ENCODE data around the gene ECM2. TPM values are rescaled to one million over a fixed set of nuclear protein-coding genes. Genes with fewer than 3 reads are reported as not detected.

ECM2 gene
- total RNA-seq, 6 experiments from 2014 or later: 0.14 to 0.46 (median 0.33) TPM

DNA sequence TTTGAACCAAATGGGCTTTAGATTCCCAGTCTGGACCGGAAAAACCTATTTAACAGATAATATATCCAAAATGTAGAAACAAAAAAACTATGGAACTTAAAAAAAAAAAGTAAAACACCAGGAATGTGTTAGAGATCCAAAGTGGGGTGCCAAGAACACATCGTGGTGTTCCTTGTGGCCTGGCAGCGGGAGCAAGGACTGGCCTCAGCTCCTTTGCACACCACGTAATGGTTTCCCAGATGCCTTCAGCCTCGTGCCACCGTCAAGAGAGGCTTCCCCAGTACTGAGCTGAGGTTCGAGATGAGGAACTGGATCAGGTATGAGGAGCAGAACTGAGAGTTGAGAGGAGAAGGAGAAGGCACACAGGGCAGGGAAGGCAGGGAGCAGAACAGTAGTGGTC is 57.0 kb downstream of the ECM2 start:
- H3K36me3 Mint-ChIP-seq (ENCODE audit: low read depth): no peaks in the 10 kb centered on the region
- H3K4me1 Mint-ChIP-seq (ENCODE audit: low read depth): peaks cover 45% of the 10 kb centered on the region
- H3K27ac Mint-ChIP-seq: no peak overlapping the region
- TF ChIP-seq CTCF (IDR thresholded peaks at IDR 0.05): no peak
- no peaks in the 10 kb centered on the region for H3K9me3 Mint-ChIP-seq
- no peaks in the 10 kb centered on the region for H3K27me3 Mint-ChIP-seq (ENCODE audit: insufficient read depth)
- no peak overlapping the region for H3K4me3 Mint-ChIP-seq
- DNase-seq: no peak

DNA sequence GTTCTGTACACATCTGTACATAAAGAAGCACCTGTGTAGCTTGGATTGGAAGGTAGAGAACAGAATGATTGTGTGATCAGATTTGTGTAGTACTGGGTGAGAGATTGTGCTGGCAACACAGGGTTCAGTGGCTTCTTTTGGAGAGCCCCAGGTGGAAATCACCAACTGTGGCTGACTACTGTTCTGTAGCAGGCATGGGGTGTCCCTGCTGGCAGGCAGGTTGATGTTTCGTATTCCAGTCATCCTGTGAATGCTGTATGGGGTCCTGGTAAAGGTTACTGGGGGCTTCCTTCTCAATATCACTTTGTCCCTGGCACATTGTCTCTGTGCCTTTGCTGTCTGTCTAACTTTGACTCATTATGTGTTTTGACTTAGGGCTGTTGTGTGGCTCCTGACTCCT is 58.8 kb downstream of the ECM2 start:
- Mint-ChIP-seq H3K36me3 (ENCODE audit: low read depth) (no peaks in the 10 kb centered on the region), H3K9me3 (no peaks in the 10 kb centered on the region), H3K4me3 (no peak overlapping the region), H3K27ac (no peak overlapping the region), H3K27me3 (ENCODE audit: insufficient read depth) (no peaks in the 10 kb centered on the region), H3K4me1 (ENCODE audit: low read depth) (peaks cover 27% of the 10 kb centered on the region)
- DNase-seq: no peak
- TF ChIP-seq CTCF (IDR thresholded peaks at IDR 0.05): no peak

- no peak for DNase-seq
- Mint-ChIP-seq H3K4me1 (ENCODE audit: low read depth) (peaks cover 5% of the 10 kb centered on the region), H3K27me3 (ENCODE audit: insufficient read depth) (no peaks in the 10 kb centered on the region), H3K36me3 (ENCODE audit: low read depth) (no peaks in the 10 kb centered on the region), H3K27ac (no peak overlapping the region), H3K9me3 (no peaks in the 10 kb centered on the region), H3K4me3 (no peak overlapping the region)
- TF ChIP-seq CTCF (IDR thresholded peaks at IDR 0.05): no peak
Measured at GRCh38 chr9:92474587-92474986, 61.2 kb downstream of the ECM2 start.

DNA sequence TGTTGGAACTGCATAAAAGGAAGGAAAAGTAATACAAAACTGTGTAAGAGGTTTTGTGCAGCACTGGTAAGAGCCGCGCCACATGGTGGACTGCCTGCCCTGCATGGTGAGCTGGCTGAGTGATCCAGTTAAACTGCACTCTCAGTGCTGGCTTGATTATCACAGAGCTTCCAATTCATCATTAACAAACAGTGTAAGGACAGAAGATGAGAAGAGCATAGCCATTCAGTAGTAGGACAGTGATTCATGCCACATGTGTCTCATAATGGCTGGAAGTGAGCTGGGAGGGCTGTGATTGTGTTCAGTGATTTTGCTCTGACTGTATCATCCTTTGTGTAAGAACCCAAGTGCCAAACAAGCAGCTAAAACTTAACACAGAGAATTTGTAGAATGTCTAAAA is 67.6 kb downstream of the ECM2 start:
- DNase-seq: peak; percentile 62
- H3K27ac Mint-ChIP-seq: peak overlapping the region; percentile 70
- TF ChIP-seq CTCF (IDR thresholded peaks at IDR 0.05): no peak
- H3K36me3 Mint-ChIP-seq (ENCODE audit: low read depth): no peaks in the 10 kb centered on the region
- peaks cover 57% of the 10 kb centered on the region for H3K4me1 Mint-ChIP-seq (ENCODE audit: low read depth)
- H3K4me3 Mint-ChIP-seq: no peak overlapping the region; the same call in 1 of the 2 replicates
- no peaks in the 10 kb centered on the region for H3K9me3 Mint-ChIP-seq
- H3K27me3 Mint-ChIP-seq (ENCODE audit: insufficient read depth): no peaks in the 10 kb centered on the region

GRCh38 chr9:92467511-92467910 is 68.3 kb downstream of the ECM2 start:
- peaks cover 64% of the 10 kb centered on the region for H3K4me1 Mint-ChIP-seq (ENCODE audit: low read depth)
- DNase-seq: no peak
- no peak overlapping the region; the same call in 1 of the 2 replicates for H3K27ac Mint-ChIP-seq
- no peak overlapping the region for H3K4me3 Mint-ChIP-seq
- no peaks in the 10 kb centered on the region for H3K27me3 Mint-ChIP-seq (ENCODE audit: insufficient read depth)
- no peaks in the 10 kb centered on the region for H3K9me3 Mint-ChIP-seq
- TF ChIP-seq CTCF (IDR thresholded peaks at IDR 0.05): no peak
- no peaks in the 10 kb centered on the region for H3K36me3 Mint-ChIP-seq (ENCODE audit: low read depth)

DNA sequence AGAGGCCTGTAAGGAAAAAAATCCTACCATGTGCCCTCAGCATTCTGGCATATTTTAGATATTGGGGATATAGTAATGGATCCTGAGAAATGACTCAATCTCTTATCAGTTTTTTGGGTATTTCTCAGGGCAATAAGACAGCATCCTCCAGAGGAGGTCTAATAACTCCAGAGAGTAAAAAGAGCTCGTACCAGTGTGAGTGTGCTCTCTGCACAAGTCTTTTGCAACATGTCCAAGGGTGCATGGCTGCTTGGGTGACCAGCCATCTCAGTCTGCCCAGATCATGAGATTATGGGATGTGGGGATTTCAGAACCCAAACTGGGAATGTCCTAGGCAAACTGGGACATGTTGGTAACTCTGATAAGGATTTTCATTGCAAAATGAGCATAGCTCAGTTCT is 68.7 kb downstream of the ECM2 start:
- TF ChIP-seq CTCF (IDR thresholded peaks at IDR 0.05): no peak
- Mint-ChIP-seq H3K36me3 (ENCODE audit: low read depth) (no peaks in the 10 kb centered on the region), H3K27me3 (ENCODE audit: insufficient read depth) (no peaks in the 10 kb centered on the region), H3K27ac (no peak overlapping the region), H3K4me1 (ENCODE audit: low read depth) (peaks cover 67% of the 10 kb centered on the region), H3K4me3 (no peak overlapping the region), H3K9me3 (no peaks in the 10 kb centered on the region)
- no peak for DNase-seq
